GM12873 (cell line): ENCODE measurements around the gene TSN.

Experiments
- CTCF ChIP-seq: IDR thresholded peaks from 2 replicates; pipeline ENCODE4 v1.5.1; 2012; ENCODE audit warnings: low read depth, mild to moderate bottlenecking, moderate library complexity, low read length, control low read depth; ENCODE audit not compliant: insufficient read depth; ENCODE audit errors: missing control alignments

The TSN gene

GRCh38 chr2:121816797-121817196, 61.3 kb downstream of the TSN start:
- no peak for TF ChIP-seq CTCF
